Mononuclear cell (primary cell): Measurements from ENCODE around the gene GYPC. TPM values are rescaled to one million over a fixed set of nuclear protein-coding genes. Genes with fewer than 3 reads are reported as not detected.
"Not testable (repeated sequence)": the region's sequence is repeated elsewhere in the genome, so short reads cannot be mapped to it uniquely, and the experiment has no call there.

Experiments
- H3K27me3 ChIP-seq: 2 replicates; pipeline ENCODE4 v1.6.0; 2011; ENCODE audit warnings: low read length, control low read depth; ENCODE audit not compliant: insufficient read depth
- H3K4me1 ChIP-seq: 2 replicates; pipeline ENCODE4 v1.5.1; 2011; ENCODE audit warnings: mild to moderate bottlenecking, low read length, control low read depth; ENCODE audit not compliant: insufficient read depth
- H3K4me3 ChIP-seq: 2 replicates; pipeline ENCODE4 v1.5.1; 2011; ENCODE audit warnings: mild to moderate bottlenecking, low read length, moderate library complexity
- H3K9me3 ChIP-seq: 2 replicates; pipeline ENCODE4 v1.5.1; 2011; ENCODE audit warnings: low read depth, mild to moderate bottlenecking, control low read depth, low read length
- total RNA-seq: library from RNA; depleted of rRNA; stranded (reverse); fragments of >200 nt; gene quantifications from one replicate; pipeline ENCODE4 v1.2.3, GENCODE V29; 2012

The GYPC gene
- total RNA-seq, 1 donor, result 132 TPM

DNA sequence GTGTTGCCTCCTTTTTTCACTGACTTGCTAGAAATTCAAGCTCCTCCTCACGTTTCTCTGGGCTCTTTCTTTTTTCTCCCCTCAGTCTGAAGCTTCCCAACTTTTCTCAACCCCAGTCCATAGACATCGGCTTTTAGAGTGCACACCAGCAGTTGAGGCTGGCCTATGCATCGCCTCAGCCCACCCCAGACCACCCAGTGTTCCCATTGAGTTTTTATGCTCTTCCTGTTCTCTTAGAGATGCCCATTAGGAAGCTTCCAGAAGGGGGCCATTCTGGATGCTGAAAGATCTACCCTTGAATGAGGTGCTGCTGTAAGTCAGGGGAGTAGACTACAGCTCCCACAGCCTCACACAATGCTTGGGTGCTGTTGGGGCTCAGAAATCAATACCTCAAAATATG, 12.0 kb upstream of the GYPC start:
- H3K27me3 ChIP-seq, result no peaks in the 10 kb centered on the region
- no peak overlapping the region for H3K4me3 ChIP-seq
- peaks cover 17% of the 10 kb centered on the region for H3K4me1 ChIP-seq
- H3K9me3 ChIP-seq, result no peaks in the 10 kb centered on the region

GRCh38 chr2:126644630-126645191, 11.2 kb upstream of the GYPC start:
- Histone ChIP-seq H3K4me1 (peaks cover 17% of the 10 kb centered on the region), H3K27me3 (no peaks in the 10 kb centered on the region), H3K4me3 (no peak overlapping the region), H3K9me3 (no peaks in the 10 kb centered on the region)

DNA sequence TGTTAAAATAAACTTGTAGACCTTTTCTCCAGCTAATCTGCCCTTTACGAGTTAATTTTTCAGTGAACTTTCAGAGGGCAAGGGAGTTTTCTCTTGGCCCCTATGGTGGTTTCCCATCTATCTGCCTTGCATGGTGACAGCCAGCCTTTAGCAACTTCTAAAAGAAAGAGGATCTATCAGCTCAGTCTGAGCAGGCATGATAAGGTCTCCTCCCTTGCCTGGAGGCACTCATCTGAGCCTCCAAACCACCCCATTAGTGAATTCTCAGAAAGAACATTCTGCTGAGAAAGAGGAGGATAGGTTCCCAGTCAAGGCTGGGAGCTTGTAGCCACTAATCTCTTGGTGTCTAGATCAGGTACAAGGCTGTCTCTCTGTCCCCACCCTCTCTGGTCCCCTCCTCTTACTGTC, 10.7 kb upstream of the GYPC start:
- H3K4me1 ChIP-seq, result peaks cover 17% of the 10 kb centered on the region
- H3K27me3 ChIP-seq, result no peaks in the 10 kb centered on the region
- H3K4me3 ChIP-seq, result no peak overlapping the region
- no peaks in the 10 kb centered on the region for H3K9me3 ChIP-seq

DNA sequence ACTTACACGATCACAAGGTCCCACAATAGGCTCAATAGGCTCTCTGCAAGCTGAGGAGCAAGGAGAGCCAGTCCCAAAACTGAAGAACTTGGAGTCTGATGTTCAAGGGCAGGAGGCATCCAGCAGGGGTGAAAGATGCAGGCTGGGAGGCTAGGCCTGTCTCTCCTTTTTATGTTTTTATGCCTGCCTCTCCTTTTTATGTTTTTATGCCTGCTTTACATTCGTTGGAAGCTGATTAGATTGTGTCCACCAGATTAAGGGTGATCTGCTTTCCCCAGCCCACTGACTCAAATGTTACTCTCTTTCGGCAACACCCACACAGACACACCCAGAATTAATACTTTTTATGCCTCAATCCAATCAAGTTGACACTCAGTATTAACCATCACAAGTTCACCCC, 9.9 kb upstream of the GYPC start:
- no peaks in the 10 kb centered on the region for H3K9me3 ChIP-seq
- no peak overlapping the region for H3K4me3 ChIP-seq
- no peaks in the 10 kb centered on the region for H3K27me3 ChIP-seq
- peaks cover 17% of the 10 kb centered on the region for H3K4me1 ChIP-seq

DNA sequence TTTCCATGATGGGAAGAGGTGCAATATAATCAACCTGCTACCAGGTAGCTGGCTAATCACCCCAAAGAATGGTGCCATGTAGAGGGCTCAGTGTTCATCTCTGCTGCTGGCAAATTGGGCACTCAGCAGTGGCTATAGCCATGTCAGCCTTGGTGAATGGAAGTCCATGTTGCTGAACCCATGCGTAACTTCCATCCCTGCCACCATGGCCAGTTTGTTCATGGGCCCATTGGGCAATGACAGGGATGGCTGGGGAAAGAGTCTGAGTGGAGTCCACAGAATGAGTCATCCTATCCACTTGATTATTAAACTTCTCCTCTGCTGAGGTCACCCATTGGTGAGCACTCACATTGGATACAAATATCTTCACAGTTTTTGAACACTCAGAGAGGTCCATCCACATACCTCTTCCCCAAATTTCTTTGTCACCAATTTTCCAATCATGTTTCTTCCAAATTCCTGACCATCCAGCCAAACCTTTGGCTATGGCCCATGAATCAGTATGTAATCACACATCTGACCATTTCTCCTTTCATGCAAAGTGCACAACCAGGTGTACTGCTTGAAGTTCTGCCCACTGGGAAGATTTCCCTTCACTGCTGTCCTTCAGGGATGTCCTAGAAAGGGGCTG, 8.1 kb upstream of the GYPC start:
- H3K4me1 ChIP-seq, result peaks cover 17% of the 10 kb centered on the region
- not testable (repeated sequence) for H3K9me3 ChIP-seq, H3K27me3 ChIP-seq, H3K4me3 ChIP-seq

- not testable (repeated sequence) for H3K4me3 ChIP-seq, H3K27me3 ChIP-seq, H3K9me3 ChIP-seq
- H3K4me1 ChIP-seq, result peaks cover 17% of the 10 kb centered on the region
These were observed 7.6 kb upstream of the GYPC start for GRCh38 chr2:126648345-126648786.

DNA sequence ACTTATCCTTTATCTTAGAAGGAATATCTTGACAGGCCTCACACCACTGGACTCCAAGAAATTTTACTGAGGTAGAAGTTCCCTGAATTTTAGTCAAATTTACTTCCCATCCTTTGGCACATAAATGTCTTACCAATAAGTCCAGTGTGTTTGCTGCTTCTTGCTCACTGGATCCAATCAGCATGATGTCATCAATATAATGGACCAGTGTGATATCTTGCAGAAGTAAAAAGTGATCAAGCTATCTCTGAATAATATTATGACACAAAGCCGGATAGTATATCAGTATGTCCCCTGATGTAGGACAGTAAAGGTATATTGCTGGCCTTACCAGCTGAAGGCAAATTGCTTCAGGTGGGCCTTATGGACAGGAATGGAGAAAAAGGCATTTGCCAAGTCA, 6.9 kb upstream of the GYPC start:
- H3K4me3 ChIP-seq, result no peak overlapping the region
- H3K9me3 ChIP-seq, result no peaks in the 10 kb centered on the region
- H3K27me3 ChIP-seq, result no peaks in the 10 kb centered on the region
- peaks cover 15% of the 10 kb centered on the region for H3K4me1 ChIP-seq

DNA sequence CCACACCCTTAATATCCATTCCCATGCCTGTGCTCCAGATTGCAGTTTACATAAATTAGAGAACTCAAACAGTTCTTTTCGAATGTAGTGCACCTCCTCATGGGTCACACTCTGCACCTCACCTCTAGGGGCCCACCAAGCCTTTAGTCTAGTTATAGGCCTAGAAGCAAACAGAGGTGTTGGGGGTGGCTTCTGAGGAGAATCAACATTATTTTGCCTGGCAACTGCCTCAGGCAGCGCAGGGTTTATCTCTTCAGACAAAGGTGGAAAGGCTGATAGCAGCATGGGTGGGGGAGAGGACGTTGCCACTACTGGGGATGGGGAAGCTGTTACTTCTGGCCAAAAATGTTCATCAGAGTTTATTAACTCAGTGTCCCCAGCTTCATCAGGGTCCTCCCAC, 5.0 kb upstream of the GYPC start:
- H3K27me3 ChIP-seq, result no peaks in the 10 kb centered on the region
- no peaks in the 10 kb centered on the region for H3K9me3 ChIP-seq
- H3K4me3 ChIP-seq, result no peak overlapping the region
- peaks cover 10% of the 10 kb centered on the region for H3K4me1 ChIP-seq

DNA sequence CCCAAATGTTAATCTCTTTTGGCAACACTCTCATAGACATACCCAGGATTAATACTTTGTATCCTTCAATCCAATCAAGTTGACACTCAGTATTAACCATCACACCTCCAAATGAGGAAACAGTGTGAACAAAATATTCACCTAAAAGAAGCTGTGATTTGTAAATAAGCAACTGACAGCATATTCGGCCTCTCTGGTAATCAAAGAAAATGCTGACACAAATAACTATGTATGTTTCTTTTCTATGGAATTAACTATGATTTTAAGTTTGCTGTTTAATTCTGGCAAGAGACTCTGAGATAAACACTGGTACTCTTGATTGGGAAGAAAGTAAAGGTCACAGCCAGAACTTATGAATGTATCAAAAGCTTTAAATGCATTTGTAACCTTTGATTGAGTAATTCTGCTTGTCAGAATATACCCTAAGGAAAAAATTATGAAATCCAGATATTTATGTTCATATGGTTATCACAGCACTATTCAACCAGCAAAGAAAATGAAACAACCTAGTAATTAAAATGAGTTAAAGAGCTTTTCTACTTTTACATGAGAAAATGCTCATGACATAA, 3.6 kb upstream of the GYPC start:
- H3K4me1 ChIP-seq, result peaks cover 20% of the 10 kb centered on the region
- no peaks in the 10 kb centered on the region for H3K27me3 ChIP-seq
- no peaks in the 10 kb centered on the region for H3K9me3 ChIP-seq
- H3K4me3 ChIP-seq, result no peak overlapping the region

GRCh38 chr2:126653109-126653508, 2.8 kb upstream of the GYPC start:
- no peaks in the 10 kb centered on the region for H3K9me3 ChIP-seq
- no peak overlapping the region for H3K4me3 ChIP-seq
- H3K4me1 ChIP-seq, result peaks cover 27% of the 10 kb centered on the region
- H3K27me3 ChIP-seq, result no peaks in the 10 kb centered on the region

DNA sequence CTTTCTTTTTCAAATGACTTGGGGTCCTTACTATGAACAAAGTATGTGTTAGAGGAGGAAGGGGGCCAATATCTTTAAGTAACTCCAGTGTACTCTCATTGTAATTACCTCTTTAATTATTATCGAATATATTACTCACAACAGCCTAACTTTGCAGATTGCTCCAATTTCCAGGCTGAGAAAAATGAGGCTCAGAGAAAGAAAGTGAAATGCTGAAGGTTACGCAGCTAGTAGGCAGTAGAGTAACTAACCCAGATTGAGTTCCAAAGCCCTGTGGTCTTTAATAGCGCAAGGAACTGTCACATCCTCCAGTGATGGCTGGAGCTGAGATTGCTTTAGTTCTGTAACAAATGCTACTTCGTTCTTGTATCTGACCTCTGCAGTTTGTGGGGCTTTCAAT, 2.2 kb upstream of the GYPC start:
- no peaks in the 10 kb centered on the region for H3K27me3 ChIP-seq

DNA sequence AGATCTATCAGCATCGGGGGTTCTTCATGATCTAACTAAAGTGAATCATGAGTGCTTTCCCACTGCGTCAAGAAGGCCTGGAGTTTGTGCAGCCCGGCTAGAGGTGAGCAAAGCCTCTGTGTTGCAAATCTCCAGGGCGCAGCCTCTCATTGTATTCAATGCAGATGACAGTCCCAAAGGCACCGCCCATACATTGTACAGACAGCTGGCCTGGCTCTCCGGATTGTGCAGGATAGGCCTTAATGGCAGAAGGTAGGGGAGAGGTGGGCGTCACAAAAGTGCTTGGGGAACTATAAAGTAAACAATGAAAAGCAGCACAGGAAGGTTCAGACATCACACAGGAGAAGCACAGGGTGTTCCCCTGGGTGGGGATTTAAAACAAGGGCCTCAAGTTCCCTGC, 907 bp upstream of the GYPC start:
- Histone ChIP-seq H3K27me3 (no peaks in the 10 kb centered on the region), H3K4me3 (no peak overlapping the region), H3K4me1 (peaks cover 46% of the 10 kb centered on the region), H3K9me3 (no peaks in the 10 kb centered on the region)

More for the DNA sequence above, 2.2 kb upstream of the GYPC start:
- Histone ChIP-seq H3K9me3 (no peaks in the 10 kb centered on the region), H3K4me3 (no peak overlapping the region), H3K4me1 (peaks cover 33% of the 10 kb centered on the region)

GRCh38 chr2:126656431-126657147, 631 bp downstream of the GYPC start:
- no peaks in the 10 kb centered on the region for H3K9me3 ChIP-seq
- H3K27me3 ChIP-seq, result no peaks in the 10 kb centered on the region
- H3K4me3 ChIP-seq, result peak overlapping the region; percentile 74
- peaks cover 61% of the 10 kb centered on the region for H3K4me1 ChIP-seq

- H3K27me3 ChIP-seq, result no peaks in the 10 kb centered on the region
- peaks cover 67% of the 10 kb centered on the region for H3K4me1 ChIP-seq
- H3K9me3 ChIP-seq, result no peaks in the 10 kb centered on the region
- H3K4me3 ChIP-seq, result peak overlapping the region; percentile 74
These were observed 1.2 kb downstream of the GYPC start for GRCh38 chr2:126657148-126657635.

GRCh38 chr2:126657636-126658318, 1.8 kb downstream of the GYPC start:
- Histone ChIP-seq H3K27me3 (no peaks in the 10 kb centered on the region), H3K9me3 (no peaks in the 10 kb centered on the region), H3K4me3 (peak overlapping the region; percentile 74), H3K4me1 (peaks cover 73% of the 10 kb centered on the region)
